Hepatocyte (in vitro differentiated cells): ENCODE measurements around the gene CIAO3. TPM values are rescaled to one million over a fixed set of nuclear protein-coding genes. Genes with fewer than 3 reads are reported as not detected.

ENCODE experiments used
- DNase-seq: peaks from one replicate; pipeline ENCODE4 v3.0.0-alpha.2; 2016; ENCODE audit warnings: low spot score
- H2AFZ ChIP-seq: fragments of 200-600 bp; sonication (generic); 2 replicates; pipeline ENCODE4 v1.6.0; 2016; ENCODE audit warnings: antibody characterized with exemption, mild to moderate bottlenecking
- H3K27ac ChIP-seq: fragments of 200-600 bp; sonication (generic); 2 replicates; pipeline ENCODE4 v1.5.1; 2016; ENCODE audit warnings: mild to moderate bottlenecking
- H3K27me3 ChIP-seq: fragments of 200-600 bp; sonication (generic); 2 replicates; pipeline ENCODE4 v1.6.1; 2016
- H3K36me3 ChIP-seq: fragments of 200-600 bp; sonication (generic); replicated peaks from 2 replicates; pipeline ENCODE4 v1.5.1; 2016; ENCODE audit warnings: low read depth; ENCODE audit not compliant: insufficient read depth
- H3K4me1 ChIP-seq: fragments of 200-600 bp; sonication (generic); 2 replicates; pipeline ENCODE4 v1.5.1; 2016; ENCODE audit warnings: mild to moderate bottlenecking, moderate library complexity; ENCODE audit not compliant: insufficient read depth
- H3K4me2 ChIP-seq: fragments of 200-600 bp; sonication (generic); 2 replicates; pipeline ENCODE4 v1.6.0; 2016
- H3K4me3 ChIP-seq: fragments of 200-600 bp; sonication (generic); 2 replicates; pipeline ENCODE4 v1.5.1; 2016; ENCODE audit warnings: mild to moderate bottlenecking
- H3K79me2 ChIP-seq: fragments of 200-600 bp; sonication (generic); 2 replicates; pipeline ENCODE4 v1.6.0; 2017; ENCODE audit warnings: mild to moderate bottlenecking
- H3K9me2 ChIP-seq: fragments of 200-600 bp; sonication (generic); replicated peaks from 2 replicates; pipeline ENCODE4 v1.6.0; 2017; ENCODE audit warnings: mild to moderate bottlenecking; ENCODE audit not compliant: insufficient read depth
- H3K9me3 ChIP-seq: fragments of 200-600 bp; sonication (generic); 2 replicates; pipeline ENCODE4 v1.5.1; 2016; ENCODE audit warnings: low read depth, mild to moderate bottlenecking
- H4K20me1 ChIP-seq: fragments of 200-600 bp; sonication (generic); 2 replicates; pipeline ENCODE4 v1.6.0; 2016; ENCODE audit warnings: mild to moderate bottlenecking; ENCODE audit not compliant: insufficient read depth, poor library complexity, severe bottlenecking
- CTCF ChIP-seq: fragments of 200-600 bp; sonication (generic); IDR thresholded peaks from 2 replicates; pipeline ENCODE4 v1.5.1; 2016; ENCODE audit warnings: antibody characterized with exemption, mild to moderate bottlenecking; ENCODE audit not compliant: poor library complexity
- EZH2 ChIP-seq: fragments of 200-600 bp; sonication (generic); IDR thresholded peaks from 2 replicates; pipeline ENCODE4 v1.6.1; 2016; ENCODE audit warnings: antibody characterized with exemption, mild to moderate bottlenecking, borderline replicate concordance
- EZH2phosphoT487 ChIP-seq: fragments of 200-600 bp; sonication (generic); IDR thresholded peaks from one replicate; pipeline ENCODE4 v1.6.1; 2018; ENCODE audit warnings: antibody characterized with exemption, mild to moderate bottlenecking, low read depth, moderate library complexity; ENCODE audit not compliant: unreplicated experiment, severe bottlenecking
- WGBS: methylation state at CpG from one replicate; pipeline ENCODE4 v1.1.6; 2016; ENCODE audit warnings: low lambda C conversion rate; ENCODE audit errors: missing lambda C conversion rate; 5-methylcytosine and 5-hydroxymethylcytosine counted together
- polyA plus RNA-seq: library from polyadenylated mRNA; unstranded; fragments of >200 nt; fragmentation: Nextera tagmentation; extraction: Ambion mirVana; gene quantifications from 2 replicates; pipeline ENCODE4 v1.2.1, GENCODE V29; 2016
- total RNA-seq: library from RNA; depleted of rRNA; stranded (reverse); fragments of >200 nt; gene quantifications from 2 replicates; pipeline ENCODE4 v1.2.3, GENCODE V29; 2014

The CIAO3 gene
- total and polyA plus RNA-seq, 2 experiments from 2014 or later = 39.0 to 42.8 TPM

GRCh38 chr16:732936-733335, 7.9 kb downstream of the CIAO3 start:
- Histone ChIP-seq H3K79me2 (no peaks in the 10 kb centered on the region), H3K9me3 (no peaks in the 10 kb centered on the region), H3K4me3 (no peak overlapping the region), H4K20me1 (no peaks in the 10 kb centered on the region), H3K9me2 (no peaks in the 10 kb centered on the region), H3K27ac (no peak overlapping the region), H3K4me2 (no peak overlapping the region), H3K36me3 (no peaks in the 10 kb centered on the region), H2AFZ (no peak overlapping the region), H3K27me3 (no peaks in the 10 kb centered on the region), H3K4me1 (peaks cover 8% of the 10 kb centered on the region)
- WGBS = 88% methylated on average over 13 of the region's 13 CpGs
- TF ChIP-seq EZH2 (no peak), EZH2phosphoT487 (no peak), CTCF (no peak)
- DNase-seq = no peak

DNA sequence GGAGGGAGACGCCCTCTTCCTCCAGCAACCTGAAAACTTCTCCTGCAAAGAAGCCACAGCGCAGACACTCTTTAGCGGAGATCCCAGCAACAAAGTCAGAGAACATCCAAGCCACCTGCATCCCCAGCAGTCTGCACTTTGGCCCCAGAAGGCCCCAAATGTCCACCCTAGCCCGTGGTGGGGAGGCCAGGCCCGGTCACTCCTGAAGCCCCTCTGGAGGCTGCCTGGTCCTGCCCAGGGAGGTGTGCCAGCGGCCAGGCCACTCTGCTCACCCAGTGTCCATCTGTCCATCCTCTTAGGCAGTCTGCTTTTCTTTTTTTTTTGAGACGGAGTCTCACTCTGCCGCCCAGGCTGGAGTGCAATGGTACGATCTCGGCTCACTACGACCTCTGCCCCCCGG, 8.5 kb downstream of the CIAO3 start:
- H3K27me3 ChIP-seq = peaks cover under 1% of the 10 kb centered on the region
- H3K9me3 ChIP-seq = no peaks in the 10 kb centered on the region
- no peak overlapping the region for H3K27ac ChIP-seq
- no peak for DNase-seq
- no peak overlapping the region for H3K4me3 ChIP-seq
- no peak for TF ChIP-seq CTCF
- H3K36me3 ChIP-seq = no peaks in the 10 kb centered on the region
- H3K4me1 ChIP-seq = peaks cover 14% of the 10 kb centered on the region
- H3K4me2 ChIP-seq = no peak overlapping the region
- no peaks in the 10 kb centered on the region for H3K9me2 ChIP-seq
- no peaks in the 10 kb centered on the region for H3K79me2 ChIP-seq
- H4K20me1 ChIP-seq = no peaks in the 10 kb centered on the region
- 94% methylated on average over 12 of the region's 12 CpGs for WGBS
- no peak overlapping the region for H2AFZ ChIP-seq

- TF ChIP-seq EZH2 (no peak), EZH2phosphoT487 (no peak), CTCF (no peak)
- H3K4me3 ChIP-seq = no peak overlapping the region
- WGBS = 93% methylated on average over 22 of the region's 22 CpGs
- no peaks in the 10 kb centered on the region for H4K20me1 ChIP-seq
- H3K9me3 ChIP-seq = no peaks in the 10 kb centered on the region
- no peaks in the 10 kb centered on the region for H3K36me3 ChIP-seq
- no peak overlapping the region for H3K4me2 ChIP-seq
- H3K27me3 ChIP-seq = peaks cover 7% of the 10 kb centered on the region
- H3K27ac ChIP-seq = no peak overlapping the region
- H2AFZ ChIP-seq = no peak overlapping the region
- H3K79me2 ChIP-seq = no peaks in the 10 kb centered on the region
- peaks cover 17% of the 10 kb centered on the region for H3K4me1 ChIP-seq
- DNase-seq = no peak
- no peaks in the 10 kb centered on the region for H3K9me2 ChIP-seq
These were observed 9.9 kb downstream of the CIAO3 start for GRCh38 chr16:730666-731509.
